ENCODE measurements around the gene HELZ2.
"Not testable (repeated sequence)": the region's sequence is repeated elsewhere in the genome, so short reads cannot be mapped to it uniquely, and the experiment has no call there.

Gene HELZ2

DNA sequence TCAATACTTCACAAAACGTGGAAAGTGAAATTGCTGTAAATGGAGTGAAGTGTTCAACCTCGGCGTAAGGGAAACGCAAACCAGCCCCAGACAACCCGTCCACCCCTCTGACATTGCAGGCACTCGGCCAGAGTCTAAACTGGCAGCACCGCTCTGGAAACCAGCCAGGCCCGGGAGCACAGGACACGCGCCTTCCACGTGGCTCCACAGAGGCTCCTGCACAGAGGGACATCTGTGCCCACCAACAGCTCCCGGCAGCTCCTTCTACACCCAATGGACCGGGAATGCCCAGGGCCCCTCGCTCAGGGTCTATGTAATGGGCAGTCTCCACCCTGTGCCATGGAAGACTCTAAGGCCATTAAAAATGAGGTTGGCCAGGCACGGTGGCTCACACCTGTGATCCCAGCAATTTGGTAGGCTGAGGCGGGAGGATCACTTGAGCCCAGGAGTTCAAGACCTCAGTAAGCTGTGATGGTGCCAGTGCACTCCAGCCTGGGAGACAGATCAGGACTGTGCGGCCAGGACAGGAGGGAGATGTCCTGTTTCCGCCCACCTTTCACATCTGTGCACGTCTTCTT, 3.4 kb upstream of the HELZ2 start:
- DNase-seq = no peak

- no peak for DNase-seq
These were observed 2.3 kb upstream of the HELZ2 start for GRCh38 chr20:63576311-63576710.

GRCh38 chr20:63574829-63575743, 1.0 kb upstream of the HELZ2 start:
- DNase-seq = no peak

GRCh38 chr20:63573647-63574131, 350 bp downstream of the HELZ2 start:
- DNase-seq = no peak

DNA sequence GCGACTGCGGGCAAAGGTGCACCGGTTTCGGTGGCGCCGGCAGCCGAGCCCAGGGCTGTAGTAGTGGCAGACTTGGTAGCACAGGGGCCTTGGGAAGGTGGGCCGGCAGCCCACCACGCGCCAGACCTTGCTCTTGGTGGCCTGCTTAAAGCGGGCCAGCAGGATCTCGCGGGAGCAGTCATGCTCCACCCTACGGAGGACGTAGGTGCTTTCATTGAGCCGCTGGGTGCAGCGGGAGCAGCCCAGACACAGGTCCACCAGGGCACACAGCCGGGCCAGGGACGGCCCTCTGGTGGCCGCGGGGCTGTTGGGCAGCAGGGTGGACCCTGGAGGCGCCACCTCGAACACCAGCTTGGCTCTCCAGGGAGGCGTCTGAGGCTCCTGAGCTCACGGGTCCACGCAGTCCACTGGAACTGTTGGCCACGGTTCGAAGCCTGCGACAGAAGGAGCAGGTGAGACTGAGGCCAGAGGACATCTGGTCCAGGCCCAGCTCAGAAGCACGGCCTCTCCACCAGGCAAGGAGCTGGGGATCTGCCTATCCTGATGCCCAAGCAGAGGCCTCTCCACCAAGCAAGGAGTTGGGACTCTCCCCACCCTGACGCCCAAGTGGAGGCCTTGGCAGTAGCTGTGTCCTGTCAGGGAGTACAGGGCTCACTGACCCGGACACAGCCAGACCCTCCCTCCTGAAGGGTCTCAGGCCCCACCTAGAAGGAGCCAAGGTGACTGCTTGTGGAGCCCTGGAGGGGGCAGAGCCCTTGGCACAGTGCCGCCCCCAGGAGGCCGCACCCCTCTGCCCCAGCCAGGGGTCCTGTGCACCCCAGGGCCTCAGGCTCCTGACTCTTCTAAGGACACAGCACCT, 1.0 kb downstream of the HELZ2 start:
- DNase-seq = no peak

DNA sequence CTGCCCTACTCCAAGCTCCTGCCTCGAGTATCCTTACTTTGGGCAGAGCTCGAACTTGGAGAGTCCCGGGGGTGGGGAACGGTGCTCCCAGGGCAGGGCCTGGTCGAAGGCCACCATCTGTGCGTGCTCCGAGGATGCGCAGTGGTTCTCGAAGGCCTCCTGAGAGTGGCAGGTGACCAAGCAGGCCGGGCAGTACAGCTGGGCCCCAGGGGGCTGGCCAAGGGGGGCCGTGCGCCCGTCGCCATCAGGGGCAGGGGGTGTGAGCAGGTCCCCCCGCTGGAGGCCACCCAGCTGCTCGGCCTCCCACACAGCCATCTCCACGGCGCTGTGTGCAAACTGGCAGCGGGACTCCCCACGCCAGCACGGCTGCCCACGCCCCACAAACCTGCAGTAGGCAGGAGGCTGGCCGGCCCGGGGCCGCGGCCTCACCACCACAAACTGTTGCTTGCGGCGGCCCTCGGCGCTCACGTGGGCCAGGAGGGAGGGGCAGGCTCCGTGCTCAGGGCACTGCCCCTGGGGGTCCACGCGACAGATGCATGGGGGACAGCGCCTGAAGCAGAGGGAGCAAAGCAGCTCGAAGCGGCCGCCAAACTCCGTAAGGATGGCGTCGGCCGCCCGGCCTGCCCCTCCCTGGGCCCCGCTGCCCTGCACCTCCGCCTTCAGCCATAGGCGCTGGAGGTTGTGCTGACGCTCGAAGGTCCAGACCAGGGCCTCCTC, 1.8 kb downstream of the HELZ2 start:
- DNase-seq = no peak

- DNase-seq = not testable (repeated sequence)
These were observed 3.0 kb downstream of the HELZ2 start for GRCh38 chr20:63571087-63571478.

GRCh38 chr20:63570281-63571086, 3.6 kb downstream of the HELZ2 start:
- no peak for DNase-seq

DNA sequence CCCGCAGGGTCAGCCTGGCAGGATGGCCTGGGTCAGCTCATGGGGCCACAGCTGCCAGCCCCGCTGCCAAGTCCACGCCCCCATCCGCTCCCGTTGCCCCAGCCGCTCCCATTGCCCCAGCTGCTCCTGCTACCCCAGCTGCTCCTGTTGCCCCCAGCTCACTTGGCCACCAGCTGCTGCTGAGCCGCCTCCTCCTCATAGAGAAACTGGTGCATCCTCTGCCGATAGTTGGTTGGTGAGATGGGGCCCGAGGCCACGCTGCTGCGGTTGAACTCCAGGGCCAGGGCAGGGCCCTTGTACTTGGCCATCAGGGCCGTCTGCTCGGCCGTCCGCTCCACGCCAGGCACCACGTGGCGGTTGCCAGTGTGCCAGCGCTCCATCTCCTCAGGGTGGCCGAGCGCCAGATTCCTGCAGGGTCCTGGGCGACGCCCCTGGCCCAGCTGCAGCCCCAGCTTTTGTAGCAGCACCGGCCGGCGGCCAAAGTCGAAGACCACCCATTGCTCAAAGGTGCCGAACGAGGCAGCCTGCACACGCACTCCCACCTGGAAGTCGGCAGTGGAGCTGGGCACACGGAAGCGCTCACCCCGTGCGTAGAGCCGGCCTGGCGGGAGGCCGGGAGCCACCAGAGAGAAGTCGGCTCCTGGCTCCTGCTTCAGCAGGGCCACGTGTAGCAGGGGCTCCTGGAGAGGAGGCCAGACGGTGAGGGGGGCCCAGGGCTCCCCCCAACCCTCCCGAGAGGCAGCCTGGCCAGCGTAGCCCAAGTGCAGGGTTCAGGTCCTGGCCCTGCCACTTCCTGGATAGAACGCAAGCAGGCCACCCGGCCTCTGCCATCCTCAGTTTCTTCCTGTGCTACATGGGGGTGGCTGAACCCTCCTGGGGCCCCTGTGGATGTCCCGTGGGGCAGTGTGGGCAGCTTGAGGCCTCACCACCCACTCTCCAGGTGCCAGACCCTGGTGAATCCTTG, 4.8 kb downstream of the HELZ2 start:
- no peak for DNase-seq

GRCh38 chr20:63568170-63568981, 5.7 kb downstream of the HELZ2 start:
- no peak for DNase-seq

- DNase-seq = no peak
These were observed 6.5 kb downstream of the HELZ2 start for GRCh38 chr20:63567386-63568169.

- DNase-seq = no peak
These were observed 7.0 kb downstream of the HELZ2 start for GRCh38 chr20:63567136-63567385.

DNA sequence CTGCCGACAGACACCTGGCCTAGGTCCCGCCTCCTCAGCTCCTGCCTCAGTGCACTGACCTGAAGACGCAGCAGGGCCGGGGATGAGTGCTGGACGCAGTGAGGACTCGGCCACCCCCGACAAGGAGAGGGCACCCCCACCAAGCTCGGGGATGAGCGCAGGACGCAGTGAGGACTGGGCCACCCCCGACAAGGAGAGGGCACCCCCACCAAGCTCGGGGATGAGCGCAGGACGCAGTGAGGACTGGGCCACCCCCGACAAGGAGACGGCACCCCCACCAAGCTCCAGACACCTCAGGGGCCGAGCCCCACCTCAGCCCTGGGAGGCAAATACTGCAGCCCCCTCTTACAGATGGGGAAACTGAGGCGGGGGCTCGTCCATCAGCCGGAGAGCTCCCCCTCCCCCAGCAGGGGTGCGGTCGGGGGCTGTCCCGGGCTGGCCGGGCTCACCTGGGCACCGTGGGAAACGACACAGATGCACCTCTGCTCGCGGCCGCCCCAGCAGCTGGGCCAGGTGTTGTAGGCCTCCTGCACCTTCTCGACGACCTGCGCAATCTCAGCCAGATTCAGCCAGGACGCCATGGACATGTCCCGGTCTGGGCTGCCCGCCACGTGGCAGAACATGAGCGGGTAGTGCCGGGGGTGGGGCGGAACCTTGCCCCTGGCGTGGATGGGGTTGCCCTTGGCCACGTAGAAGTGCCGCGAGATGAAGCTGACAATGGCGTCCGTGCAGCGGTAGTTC, 7.5 kb downstream of the HELZ2 start:
- DNase-seq = no peak

GRCh38 chr20:63565699-63566335, 8.2 kb downstream of the HELZ2 start:
- DNase-seq = no peak

GRCh38 chr20:63565021-63565698, 8.9 kb downstream of the HELZ2 start:
- DNase-seq = no peak

DNA sequence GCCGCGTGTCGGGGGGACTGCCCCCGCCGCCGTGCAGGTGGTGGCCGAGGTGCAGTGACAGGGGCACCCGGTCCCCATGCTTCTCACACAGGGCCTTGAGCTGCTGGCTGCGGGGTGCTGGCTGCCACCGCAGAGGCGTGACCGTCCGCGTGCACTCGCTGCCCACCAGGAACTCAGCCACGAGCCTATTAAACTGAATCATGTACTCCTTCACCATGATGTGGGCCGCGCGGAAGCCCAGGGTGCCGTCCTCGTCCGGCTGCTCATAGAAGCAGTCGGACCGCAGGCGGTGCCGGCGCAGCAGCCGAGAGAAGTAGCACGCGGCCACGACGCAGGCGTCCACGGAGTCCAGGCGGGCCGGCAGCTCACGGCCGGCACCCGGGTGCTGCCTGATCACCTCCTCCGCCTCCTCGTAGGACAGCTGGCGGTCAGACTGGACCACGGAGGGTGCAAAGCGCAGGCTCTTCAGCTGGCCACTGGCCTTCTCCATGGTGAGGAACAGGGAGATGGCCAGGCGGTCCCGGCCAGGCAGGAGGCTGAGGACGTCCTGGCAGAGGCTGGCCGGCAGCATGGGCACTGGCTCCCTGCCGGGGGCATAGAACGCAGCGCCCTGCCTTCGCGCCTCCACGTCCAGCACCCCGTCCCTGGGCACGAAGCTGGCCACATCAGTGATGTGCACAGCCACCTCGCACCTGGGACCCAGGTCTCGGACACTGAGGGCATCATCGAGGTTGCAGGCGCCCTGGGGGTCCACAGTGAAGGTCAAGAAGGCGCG, 9.8 kb downstream of the HELZ2 start:
- DNase-seq = no peak

All from cortex of kidney (tissue), 1 donor.